ENCODE data around the gene PMP22.

DNA sequence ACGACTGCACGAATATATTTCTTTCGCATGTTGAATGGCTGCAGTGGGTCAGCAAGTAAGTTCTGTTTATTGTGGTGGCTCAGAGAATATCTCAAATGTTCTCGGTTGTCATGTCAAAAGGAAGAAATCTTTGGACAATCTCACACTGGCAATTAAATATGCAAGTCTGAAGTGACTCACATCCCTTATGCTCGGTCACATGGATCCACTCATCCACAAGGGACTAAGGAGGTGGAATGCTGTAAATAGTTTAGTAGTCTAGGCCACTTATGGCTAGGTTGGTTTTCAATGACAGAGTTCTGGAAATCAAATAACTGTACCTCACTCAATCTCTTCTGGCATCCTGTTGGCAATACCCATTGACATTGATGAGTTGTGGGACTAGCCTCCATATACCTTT, 33.0 kb upstream of the PMP22 start:
- no peak for TF ChIP-seq CTCF (IDR thresholded peaks at IDR 0.05)
- no peak for TF ChIP-seq POLR2A (IDR thresholded peaks at IDR 0.05; ENCODE audit: low read depth)
